AG09319 (cell line): ENCODE results near the gene RIOK3.
"Not testable (repeated sequence)": the region's sequence is repeated elsewhere in the genome, so short reads cannot be mapped to it uniquely, and the experiment has no call there.

Experiments
- DNase-seq: peaks from one replicate; pipeline ENCODE4 v3.0.0-alpha.2; 2010; ENCODE audit warnings: low read depth; ENCODE audit errors: extremely low read depth
- CTCF ChIP-seq: IDR thresholded peaks from 2 replicates; pipeline ENCODE4 v1.5.1; 2011; ENCODE audit warnings: low read depth, mild to moderate bottlenecking, inconsistent platforms, low read length, moderate library complexity

The RIOK3 gene

GRCh38 chr18:23499291-23499781 is 46.2 kb downstream of the RIOK3 start:
- TF ChIP-seq CTCF: no peak
- DNase-seq: no peak

- TF ChIP-seq CTCF: no peak
- DNase-seq: no peak
These were observed 48.5 kb downstream of the RIOK3 start for GRCh38 chr18:23501626-23502025.

DNA sequence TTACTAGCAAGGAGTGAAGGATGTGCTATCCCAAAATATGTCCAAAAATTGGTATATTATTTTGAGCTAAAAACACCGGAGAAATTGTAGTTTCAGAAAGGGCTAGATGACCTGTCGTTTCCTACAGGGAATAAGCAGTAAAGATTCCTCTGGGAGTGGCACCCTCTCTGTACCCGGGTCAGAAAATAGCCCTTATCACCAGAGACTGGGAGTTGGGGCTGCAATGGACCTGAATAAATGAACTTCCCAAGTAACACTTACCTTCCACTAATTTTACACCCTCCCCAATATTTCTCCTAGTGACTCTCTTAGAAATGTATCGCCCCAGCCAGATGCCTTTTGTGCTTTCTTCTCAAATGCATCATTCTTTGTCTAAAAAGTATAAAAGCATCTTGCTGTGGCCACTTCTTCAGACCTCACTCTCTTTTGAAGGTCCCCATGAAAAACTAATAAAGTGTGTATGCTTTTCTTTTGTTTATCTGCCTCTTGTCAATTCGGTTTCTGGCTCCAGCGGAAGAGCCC is 49.5 kb downstream of the RIOK3 start:
- no peak for DNase-seq
- no peak for TF ChIP-seq CTCF

DNA sequence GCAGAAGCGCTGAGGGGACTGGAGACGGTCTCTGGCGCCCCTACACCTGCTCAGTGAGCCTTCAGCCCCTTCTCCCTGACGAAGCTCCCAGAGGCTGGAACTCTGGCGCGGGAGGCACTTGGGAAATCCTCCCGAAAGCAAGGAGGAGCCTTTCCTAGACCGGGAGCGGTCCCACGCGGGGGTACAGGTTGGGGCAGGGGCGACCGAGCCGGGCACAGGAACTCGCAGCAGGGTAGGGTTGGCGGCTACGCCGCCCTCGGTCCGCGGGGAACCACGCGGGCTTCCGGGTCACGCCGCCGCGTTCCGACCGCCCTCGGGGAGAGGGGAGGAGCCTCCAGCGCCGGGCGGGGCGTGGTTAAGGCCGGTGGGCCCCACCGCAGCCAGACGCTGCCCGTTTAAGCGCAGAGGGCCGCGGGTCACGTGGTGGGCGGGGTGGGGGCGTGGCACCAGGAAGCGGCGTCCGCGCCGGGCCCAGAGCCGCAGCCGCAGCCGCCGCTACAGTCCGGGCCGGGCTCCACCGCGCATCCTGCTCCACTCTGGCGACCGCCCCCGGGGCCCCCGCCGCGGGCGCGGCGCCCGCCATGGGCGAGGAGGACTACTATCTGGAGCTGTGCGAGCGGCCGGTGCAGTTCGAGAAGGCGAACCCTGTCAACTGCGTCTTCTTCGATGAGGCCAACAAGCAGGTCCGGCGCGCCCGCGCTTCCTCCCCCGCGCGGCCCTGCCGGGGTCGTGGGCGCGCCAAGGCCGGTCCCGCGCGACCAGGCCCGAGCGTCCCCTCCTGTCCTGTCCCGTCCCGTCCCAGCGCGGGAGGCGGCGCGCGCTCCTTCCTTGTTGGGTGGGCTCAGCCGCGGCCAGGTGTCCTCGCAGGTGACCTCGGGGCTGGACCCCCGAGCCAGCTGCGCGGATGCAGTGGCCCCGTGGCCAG is 50.2 kb downstream of the RIOK3 start, which contains the start of gene RMC1:
Gene RMC1, plus strand, starts transcription at position 474 of the 925 bp plus-strand sequence. Its CDS starts 108 bp downstream, at position 582.
- no peak for TF ChIP-seq CTCF
- peak; percentile 77 for DNase-seq

- no peak for DNase-seq
- no peak for TF ChIP-seq CTCF
These were observed 50.9 kb downstream of the RIOK3 start for GRCh38 chr18:23503963-23504344.

DNA sequence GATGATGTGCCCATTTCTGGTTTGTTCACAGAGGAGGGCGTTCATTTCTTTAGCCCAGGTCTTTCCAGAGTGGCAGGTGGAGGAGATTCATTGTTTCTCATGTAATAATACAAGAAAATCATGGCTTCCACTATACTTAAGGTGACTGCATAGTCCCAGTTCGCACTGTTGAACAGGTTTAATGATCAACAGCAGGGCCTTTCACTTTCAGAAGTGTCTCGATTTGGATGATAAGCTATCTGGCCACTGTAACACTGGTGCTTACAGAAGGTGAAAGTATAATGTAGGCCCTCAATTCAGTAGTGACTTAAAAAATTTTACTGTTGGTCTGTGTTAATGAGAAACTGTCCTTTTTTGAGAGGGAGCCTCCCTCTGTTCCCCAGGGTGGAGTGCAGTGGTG is 51.6 kb downstream of the RIOK3 start:
- no peak for TF ChIP-seq CTCF

GRCh38 chr18:23506393-23506792 is 53.3 kb downstream of the RIOK3 start:
- no peak for DNase-seq
- TF ChIP-seq CTCF: no peak

More for the DNA sequence above, 51.6 kb downstream of the RIOK3 start:
- DNase-seq: no peak

DNA sequence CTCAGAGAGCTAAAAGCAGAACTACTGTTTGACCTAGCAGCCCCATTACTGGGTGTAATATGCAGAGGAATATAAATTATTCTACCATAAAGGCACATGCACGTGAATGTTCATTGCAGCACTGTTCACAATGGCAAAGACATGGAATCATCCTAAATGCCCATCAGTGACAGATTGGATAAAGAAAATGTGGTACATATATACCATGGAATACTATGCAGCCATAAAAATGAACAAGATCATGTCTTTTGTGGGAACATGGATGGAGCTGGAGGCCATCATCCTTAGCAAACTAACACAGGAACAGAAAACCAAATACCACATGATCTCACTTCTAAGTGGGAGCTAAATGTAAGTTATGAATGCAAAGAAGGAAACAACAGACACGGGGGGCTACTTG is 57.8 kb downstream of the RIOK3 start:
- DNase-seq: not testable (repeated sequence)

DNA sequence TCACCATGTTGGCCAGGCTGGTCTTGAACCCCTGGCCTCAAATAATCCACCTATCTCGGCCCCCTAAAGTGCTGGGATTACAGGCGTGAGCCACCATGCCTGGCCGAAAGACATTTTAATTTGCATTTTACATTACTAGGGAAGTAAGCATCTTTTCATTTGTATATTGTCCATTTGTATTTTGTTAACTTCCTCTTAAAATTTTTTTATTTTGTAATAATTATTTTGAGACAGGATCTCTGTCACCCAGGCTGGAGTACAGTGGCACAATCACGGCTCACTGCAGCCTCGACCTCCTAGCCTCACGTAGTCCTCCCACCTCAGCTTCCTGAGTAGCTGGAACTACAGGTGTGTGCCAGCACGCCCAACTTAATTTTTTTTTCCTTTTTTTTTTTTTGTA is 59.1 kb downstream of the RIOK3 start:
- DNase-seq: not testable (repeated sequence)
